ENCODE results near the gene SINHCAF. TPM values are rescaled to one million over a fixed set of nuclear protein-coding genes. Genes with fewer than 3 reads are reported as not detected.

SINHCAF gene
- total RNA-seq, 1 donor from 2014 or later: 257 TPM

DNA sequence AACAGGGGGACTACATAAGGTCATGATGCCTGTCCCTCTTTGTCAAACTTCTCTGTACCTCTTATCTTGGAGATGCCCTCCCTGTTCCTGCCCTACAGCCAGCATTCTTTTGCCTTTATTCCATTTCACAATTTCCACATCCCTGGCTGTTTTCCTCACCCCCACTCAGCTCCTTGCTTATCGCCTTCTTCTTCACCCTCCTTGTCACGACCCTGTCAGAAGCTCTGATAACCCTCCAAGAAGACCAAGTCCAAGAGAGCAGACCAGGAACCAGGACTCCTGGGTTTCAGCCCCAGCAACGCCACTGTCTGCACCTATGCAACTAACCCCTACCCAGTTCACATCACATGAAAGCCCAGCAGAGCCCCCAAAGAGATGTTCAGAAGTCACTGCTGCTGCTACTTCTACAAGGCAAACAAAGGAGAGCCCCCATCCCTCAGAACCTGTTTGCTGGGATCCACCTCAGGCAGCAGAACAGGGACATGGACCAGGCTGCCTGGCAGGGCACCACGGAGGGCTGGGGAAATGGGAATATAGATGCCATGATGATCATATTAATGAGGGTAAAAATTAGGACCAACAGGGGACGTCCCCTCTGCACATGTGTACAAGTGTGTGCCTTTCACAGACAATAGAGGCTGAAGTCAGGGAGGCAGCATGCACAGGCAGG, 92.8 kb downstream of the SINHCAF start:
- no peak for DNase-seq (ENCODE audit: low read depth)

DNA sequence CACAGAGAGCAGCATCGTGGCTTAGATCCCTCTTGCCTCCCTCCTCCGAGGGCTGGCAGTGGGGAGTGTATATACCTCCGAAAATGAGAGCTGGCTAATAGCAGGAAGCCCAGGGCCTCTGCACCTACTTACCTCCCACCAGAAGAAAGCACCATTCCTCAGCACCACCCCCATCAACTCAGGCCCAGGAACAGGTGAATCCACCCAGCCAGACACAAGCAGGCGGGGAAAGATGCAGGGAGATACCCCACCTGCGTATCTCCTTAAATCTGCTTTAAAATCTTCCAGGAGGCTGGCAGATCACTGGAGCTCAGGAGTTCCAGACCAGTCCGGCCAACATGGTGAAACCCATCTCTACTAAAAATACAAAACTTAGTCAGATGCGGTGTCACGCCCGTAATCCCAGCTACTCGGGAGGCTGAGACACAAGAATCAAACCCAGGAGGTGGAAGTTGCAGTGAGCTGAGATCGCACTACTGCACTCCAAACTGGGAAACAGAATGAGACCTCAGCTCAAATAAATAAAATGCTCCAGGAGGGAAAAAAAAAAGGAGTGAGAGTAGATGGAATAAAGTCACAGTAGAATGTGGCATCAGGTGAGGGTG, 93.5 kb downstream of the SINHCAF start:
- DNase-seq (ENCODE audit: low read depth): no peak

DNA sequence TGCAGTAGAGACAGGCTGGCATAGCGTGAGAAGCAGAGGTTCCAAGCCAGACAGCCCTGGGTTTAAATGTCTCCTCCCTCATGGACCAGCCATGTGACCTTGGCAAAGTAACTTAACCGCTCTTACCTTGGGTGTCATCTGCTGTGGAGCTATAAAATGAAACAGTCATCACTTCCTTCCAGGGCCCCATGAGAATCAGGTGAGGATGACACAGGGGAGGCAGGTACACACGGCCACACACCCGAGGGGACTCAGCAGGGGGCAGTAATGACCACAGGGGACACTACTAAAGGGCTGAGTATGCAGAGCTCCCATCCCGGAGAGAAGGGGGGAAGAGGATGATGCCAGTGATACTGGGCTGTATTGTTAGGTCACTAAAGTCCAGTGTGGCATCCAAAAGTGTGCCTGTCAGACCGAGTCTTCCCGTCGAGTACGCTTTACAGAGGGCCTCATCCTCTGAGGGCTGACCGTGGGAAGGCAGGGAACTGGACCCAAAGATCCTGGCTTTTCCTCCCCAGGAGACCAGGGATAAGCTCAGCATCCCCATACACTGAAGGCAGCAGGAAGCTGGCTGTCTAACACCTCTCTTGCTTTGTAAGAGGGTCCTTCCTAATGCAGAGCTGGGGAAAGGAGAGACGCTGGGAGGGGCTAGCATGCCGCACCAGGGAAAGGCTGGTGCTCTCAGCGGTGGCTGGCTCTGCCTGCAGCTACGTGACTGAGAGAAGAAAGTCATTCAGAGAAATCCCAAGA, 94.2 kb downstream of the SINHCAF start:
- DNase-seq (ENCODE audit: low read depth): no peak
